OCI-LY7 (cell line): ENCODE measurements around the gene PVALEF. TPM values are rescaled to one million over a fixed set of nuclear protein-coding genes. Genes with fewer than 3 reads are reported as not detected.

Source experiments
- BruUV-seq: library from RNA; stranded (reverse); fragments of 400-500 nt; replicated peaks from 2 replicates; lab custom pipeline; 2021; lab: Mats Ljungman, UMichigan
- CTCF ChIA-PET: fragments of 300-600 bp; sonication (Branson Sonifier 250); formaldehyde crosslinking; loops from one replicate; lab custom pipeline; 2022; ENCODE audit warnings: antibody characterized with exemption; ENCODE audit not compliant: unreplicated experiment; lab: Charles Lee
- POLR2A ChIA-PET: fragments of 300-600 bp; sonication (Branson Sonifier 250); formaldehyde crosslinking; loops from one replicate; lab custom pipeline; 2022; ENCODE audit warnings: antibody characterized with exemption; lab: Charles Lee
- DNase-seq: peaks from one replicate; pipeline ENCODE4 v3.0.0-alpha.2; 2015; ENCODE audit warnings: low spot score
- H2AFZ ChIP-seq: fragments of 200-600 bp; sonication (generic), shearing (Covaris generic); 2 replicates; pipeline ENCODE4 v1.6.1; 2014; ENCODE audit warnings: mild to moderate bottlenecking, antibody characterized with exemption, low read length, moderate library complexity
- H3K27ac ChIP-seq: fragments of 200-600 bp; sonication (generic); 2 replicates; pipeline ENCODE4 v1.5.1; 2014; ENCODE audit warnings: mixed run types, low read depth, mild to moderate bottlenecking, moderate library complexity, low read length, inconsistent platforms; ENCODE audit not compliant: poor library complexity, severe bottlenecking
- H3K36me3 ChIP-seq: fragments of 200-600 bp; sonication (generic); 2 replicates; pipeline ENCODE4 v1.6.1; 2014; ENCODE audit warnings: mild to moderate bottlenecking, antibody characterized with exemption, low read length, moderate library complexity, mixed read lengths; ENCODE audit not compliant: insufficient read depth
- H3K4me1 ChIP-seq: fragments of 200-600 bp; sonication (generic); 2 replicates; pipeline ENCODE4 v1.5.1; 2014; ENCODE audit warnings: mild to moderate bottlenecking, low read length; ENCODE audit not compliant: insufficient read depth, poor library complexity, severe bottlenecking
- H3K4me2 ChIP-seq: fragments of 200-600 bp; sonication (generic); 2 replicates; pipeline ENCODE4 v1.6.1; 2014; ENCODE audit warnings: mild to moderate bottlenecking, low read length
- H3K4me3 ChIP-seq: fragments of 200-600 bp; sonication (generic); 2 replicates; pipeline ENCODE4 v1.5.1; 2014; ENCODE audit warnings: mild to moderate bottlenecking, low read depth, low read length; ENCODE audit not compliant: poor library complexity, severe bottlenecking
- H3K79me2 ChIP-seq: fragments of 200-600 bp; sonication (generic); 2 replicates; pipeline ENCODE4 v1.6.1; 2016; ENCODE audit warnings: low read depth, mild to moderate bottlenecking, low read length, moderate library complexity, mixed read lengths; ENCODE audit not compliant: insufficient read depth
- H3K9me2 ChIP-seq: fragments of 200-600 bp; sonication (generic); 2 replicates; pipeline ENCODE4 v1.6.1; 2016; ENCODE audit warnings: mild to moderate bottlenecking, low read length, mixed read lengths; ENCODE audit not compliant: insufficient read depth
- H3K9me3 ChIP-seq: fragments of 200-600 bp; sonication (generic); 2 replicates; pipeline ENCODE4 v1.6.1; 2014; ENCODE audit warnings: mild to moderate bottlenecking, mixed run types, low read length, mixed read lengths
- H4K20me1 ChIP-seq: fragments of 200-600 bp; sonication (generic); 2 replicates; pipeline ENCODE4 v1.6.1; 2014; ENCODE audit warnings: mild to moderate bottlenecking, antibody characterized with exemption, low read length, moderate library complexity, mixed read lengths; ENCODE audit not compliant: insufficient read depth
- EZH2phosphoT487 ChIP-seq: fragments of 200-600 bp; sonication (generic); IDR thresholded peaks from 2 replicates; pipeline ENCODE4 v1.6.1; 2018; ENCODE audit warnings: low read depth, borderline replicate concordance, mild to moderate bottlenecking, mixed run types, antibody characterized with exemption, low read length, moderate library complexity, mixed read lengths
- intact Hi-C: fragments of 100-400 bp; cut with micrococcal nuclease; formaldehyde crosslinking; loops from one replicate; pipeline ENCODE4 v1.10.0; 2022; ENCODE audit not compliant: unreplicated experiment
- total RNA-seq, 2 experiments: library from RNA; depleted of rRNA in 1 of 2; stranded (reverse); fragments of >200 nt in 1 of 2; shearing (Covaris generic) in 1 of 2; gene quantifications; 2 replicates each; pipeline ENCODE4 v1.2.3, GENCODE V29; 2014 to 2022
- TF ChIP-seq, protein P1 (sequence below): fragments of 200-600 bp; sonication (generic); conservative IDR thresholded peaks from 2 replicates; pipeline ENCODE4 v1.5.1; 2014; ENCODE audit warnings: mild to moderate bottlenecking, antibody characterized with exemption, low read length, moderate library complexity, mixed read lengths

Gene PVALEF
- total RNA-seq, 2 experiments from 2014 or later = not detected

DNA sequence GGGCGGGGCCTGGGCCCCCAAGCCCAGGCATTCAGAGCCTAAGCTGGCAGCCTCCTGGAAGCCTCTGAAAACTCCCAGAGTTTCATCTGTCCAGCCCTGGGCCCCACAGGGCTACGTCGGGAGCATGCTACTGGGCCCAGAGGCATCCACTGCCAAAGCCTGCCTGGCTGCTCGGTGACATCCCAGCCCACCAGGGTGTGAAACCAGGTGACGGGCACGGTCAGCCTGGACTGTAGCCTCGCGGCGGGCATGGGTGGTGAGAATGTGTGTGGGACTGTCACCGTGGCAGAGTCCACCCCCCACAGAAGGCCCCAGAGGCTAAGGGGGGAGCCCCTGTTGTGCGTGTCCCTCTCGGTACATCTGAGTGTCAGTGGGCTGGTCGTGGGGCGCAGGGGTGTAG lies 26.3 kb downstream of the PVALEF start:
- no peak for TF ChIP-seq EZH2phosphoT487
- TF ChIP-seq, protein P1, sequence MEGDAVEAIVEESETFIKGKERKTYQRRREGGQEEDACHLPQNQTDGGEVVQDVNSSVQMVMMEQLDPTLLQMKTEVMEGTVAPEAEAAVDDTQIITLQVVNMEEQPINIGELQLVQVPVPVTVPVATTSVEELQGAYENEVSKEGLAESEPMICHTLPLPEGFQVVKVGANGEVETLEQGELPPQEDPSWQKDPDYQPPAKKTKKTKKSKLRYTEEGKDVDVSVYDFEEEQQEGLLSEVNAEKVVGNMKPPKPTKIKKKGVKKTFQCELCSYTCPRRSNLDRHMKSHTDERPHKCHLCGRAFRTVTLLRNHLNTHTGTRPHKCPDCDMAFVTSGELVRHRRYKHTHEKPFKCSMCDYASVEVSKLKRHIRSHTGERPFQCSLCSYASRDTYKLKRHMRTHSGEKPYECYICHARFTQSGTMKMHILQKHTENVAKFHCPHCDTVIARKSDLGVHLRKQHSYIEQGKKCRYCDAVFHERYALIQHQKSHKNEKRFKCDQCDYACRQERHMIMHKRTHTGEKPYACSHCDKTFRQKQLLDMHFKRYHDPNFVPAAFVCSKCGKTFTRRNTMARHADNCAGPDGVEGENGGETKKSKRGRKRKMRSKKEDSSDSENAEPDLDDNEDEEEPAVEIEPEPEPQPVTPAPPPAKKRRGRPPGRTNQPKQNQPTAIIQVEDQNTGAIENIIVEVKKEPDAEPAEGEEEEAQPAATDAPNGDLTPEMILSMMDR = no peak
- no peaks in the 10 kb centered on the region for H3K4me1 ChIP-seq

DNA sequence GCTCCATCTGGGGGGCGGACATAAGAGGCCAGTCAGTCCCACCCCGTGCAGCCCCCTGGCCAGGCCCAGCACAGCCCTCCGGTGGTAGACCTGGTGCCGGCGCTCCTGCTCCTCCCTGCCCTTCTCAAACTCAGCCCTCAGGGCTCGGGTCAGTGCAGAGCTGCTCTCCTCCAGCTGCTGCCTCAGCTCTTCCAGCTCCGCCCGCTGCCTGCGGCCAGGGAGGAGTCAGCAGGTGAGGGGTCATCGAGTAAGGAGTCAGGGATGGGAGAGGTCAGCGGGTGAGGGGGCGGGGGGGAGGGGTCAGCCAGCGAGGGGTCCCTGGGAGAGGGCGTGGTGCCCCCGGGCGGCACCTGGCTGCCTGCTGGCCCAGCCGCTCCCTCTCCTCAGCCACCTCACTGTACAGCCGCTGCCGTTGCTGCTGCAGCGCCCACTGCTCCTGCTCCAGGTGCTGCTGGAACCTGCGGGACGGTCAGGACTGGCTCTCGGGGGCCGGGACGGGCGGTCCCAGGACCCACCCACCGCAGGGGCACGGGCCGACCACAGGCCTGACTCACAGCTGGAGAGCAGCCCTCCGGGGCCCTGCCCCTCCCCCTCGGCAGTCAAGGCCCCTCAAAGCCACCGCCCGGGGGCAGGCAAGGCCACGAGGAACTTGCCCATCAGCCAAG lies 27.2 kb downstream of the PVALEF start:
- no peak overlapping the region for H3K4me2 ChIP-seq
- no peak overlapping the region for H3K4me3 ChIP-seq
- no peak overlapping the region for H2AFZ ChIP-seq
- ChIA-PET POLR2A (no interaction called here), CTCF (no interaction called here)
- H3K36me3 ChIP-seq = peaks cover 12% of the 10 kb centered on the region; the same call in 1 of the 2 replicates
- no peaks in the 10 kb centered on the region for H3K9me2 ChIP-seq
- no peaks in the 10 kb centered on the region for H3K4me1 ChIP-seq
- intact Hi-C loops = no loop called here
- TF ChIP-seq EZH2phosphoT487 = no peak
- TF ChIP-seq, protein P1 = no peak
- H3K27ac ChIP-seq = no peak overlapping the region
- no peaks in the 10 kb centered on the region for H4K20me1 ChIP-seq
- BruUV-seq = no TSS peak
- no peaks in the 10 kb centered on the region for H3K9me3 ChIP-seq
- DNase-seq = no peak
- H3K79me2 ChIP-seq = no peaks in the 10 kb centered on the region

More for the DNA sequence above, 26.3 kb downstream of the PVALEF start:
- ChIA-PET CTCF (no interaction called here), POLR2A (no interaction called here)
- no peak for DNase-seq
- no peak overlapping the region for H3K4me3 ChIP-seq
- intact Hi-C loops = no loop called here
- no peak overlapping the region for H3K27ac ChIP-seq
- no peak overlapping the region for H2AFZ ChIP-seq
- peaks cover 12% of the 10 kb centered on the region; the same call in 1 of the 2 replicates for H3K36me3 ChIP-seq
- H3K4me2 ChIP-seq = no peak overlapping the region
- BruUV-seq = no TSS peak
- H4K20me1 ChIP-seq = no peaks in the 10 kb centered on the region
- no peaks in the 10 kb centered on the region for H3K79me2 ChIP-seq
- no peaks in the 10 kb centered on the region for H3K9me3 ChIP-seq
- no peaks in the 10 kb centered on the region for H3K9me2 ChIP-seq

- intact Hi-C loops = no loop called here
- Histone ChIP-seq H3K9me3 (no peaks in the 10 kb centered on the region), H3K4me1 (no peaks in the 10 kb centered on the region), H3K4me2 (no peak overlapping the region), H3K79me2 (no peaks in the 10 kb centered on the region), H3K36me3 (peaks cover 16% of the 10 kb centered on the region; the same call in 1 of the 2 replicates), H4K20me1 (no peaks in the 10 kb centered on the region), H2AFZ (no peak overlapping the region), H3K9me2 (no peaks in the 10 kb centered on the region), H3K27ac (no peak overlapping the region), H3K4me3 (no peak overlapping the region)
- ChIA-PET POLR2A (no interaction called here), CTCF (no interaction called here)
- BruUV-seq = no TSS peak
- no peak for TF ChIP-seq EZH2phosphoT487
- TF ChIP-seq, protein P1 = no peak
- no peak for DNase-seq
These were observed 27.7 kb downstream of the PVALEF start for GRCh38 chr17:81193051-81193410.
